Ramos (cell line): ENCODE measurements around the gene PDHX.

Experiments
- in situ Hi-C: fragments of 300-500 bp; cut with MboI; formaldehyde crosslinking; loops from one replicate; pipeline ENCODE4 v1.14.3; 2022; ENCODE audit warnings: low sequenced_read_pairs; ENCODE audit not compliant: unreplicated experiment

PDHX gene

DNA sequence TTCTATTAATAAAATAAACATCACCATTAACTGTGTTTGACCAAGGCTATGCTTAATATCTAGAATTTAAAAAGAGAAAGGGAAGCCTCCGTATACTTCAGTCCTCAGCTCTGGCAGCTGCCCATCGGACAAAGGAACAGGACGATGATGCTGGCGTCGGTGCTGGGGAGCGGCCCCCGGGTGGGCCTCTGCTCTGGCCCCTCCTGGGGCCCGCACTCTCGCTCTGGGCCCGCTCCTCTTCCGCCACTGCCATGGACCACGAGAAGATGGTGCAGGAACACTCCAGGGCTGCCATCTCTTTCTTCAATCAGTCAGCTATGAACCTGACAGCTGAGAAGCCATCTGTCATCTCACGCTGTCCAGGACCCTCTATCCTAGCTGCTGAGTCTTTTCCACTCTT lies 25.3 kb downstream of the PDHX start:
- in situ Hi-C loops: loop anchor here (25.0 kb wide), 1 partner anchor 96 kb away; no protein-coding TSS in a partner anchor

DNA sequence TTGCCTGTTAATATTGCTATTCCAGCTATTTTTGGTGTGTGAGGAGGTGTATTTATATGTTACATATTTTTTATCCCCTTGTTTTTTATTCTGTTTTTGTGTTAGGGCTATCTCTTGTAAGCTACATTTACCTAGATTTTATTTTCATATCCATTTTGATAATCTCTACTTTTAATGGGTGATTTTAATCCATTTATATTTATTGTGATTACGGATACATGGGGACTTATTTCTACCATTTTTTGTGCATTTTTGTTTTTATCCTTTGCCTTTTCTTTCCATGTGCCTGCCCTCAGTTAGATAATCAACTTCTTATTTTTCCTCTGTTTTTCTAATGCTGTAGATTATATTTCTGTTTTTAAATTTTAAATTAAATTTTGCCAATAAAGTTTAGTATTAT lies 28.3 kb downstream of the PDHX start:
- in situ Hi-C loops: loop anchor here (25.0 kb wide), 1 partner anchor 93 kb away; no protein-coding TSS in a partner anchor

DNA sequence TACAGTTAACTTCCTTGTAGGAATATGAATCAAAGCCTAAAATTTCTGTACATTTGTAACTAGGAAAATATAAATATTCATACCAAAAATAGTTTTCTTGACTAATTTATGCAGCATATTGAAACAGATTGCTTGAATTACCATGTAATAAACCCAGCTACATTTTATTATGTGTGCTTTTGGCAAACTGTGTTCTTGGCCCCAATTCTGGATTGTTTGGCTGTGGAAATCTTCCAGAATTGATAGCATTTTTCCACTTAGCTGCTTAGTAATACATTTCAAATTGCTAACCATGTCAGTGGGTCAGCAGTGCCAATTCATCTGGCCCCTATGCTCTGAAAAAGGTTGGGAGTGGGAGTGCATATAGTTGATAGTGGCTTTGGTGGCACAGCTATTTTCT lies 32.3 kb downstream of the PDHX start:
- in situ Hi-C loops: loop anchor here (25.0 kb wide), 1 partner anchor 89 kb away; no protein-coding TSS in a partner anchor

DNA sequence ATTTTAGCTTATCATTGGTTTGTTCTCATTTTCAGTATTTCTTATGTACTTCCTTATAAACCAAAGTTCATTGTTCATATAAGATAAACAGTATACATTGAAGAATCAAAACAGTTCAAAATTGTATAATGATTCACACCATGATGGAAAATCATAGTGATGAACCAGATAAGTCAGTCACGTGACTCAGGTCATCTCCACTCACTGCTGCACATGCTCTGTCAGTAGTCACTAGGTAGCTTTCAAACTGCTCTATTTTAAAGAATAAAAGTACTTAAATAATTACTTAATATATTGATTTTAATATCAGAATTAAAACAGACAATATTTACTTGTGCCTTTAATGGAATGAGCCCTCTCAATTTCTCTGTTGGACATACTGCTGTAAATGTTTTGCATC lies 37.5 kb downstream of the PDHX start:
- in situ Hi-C loops: no loop called here

DNA sequence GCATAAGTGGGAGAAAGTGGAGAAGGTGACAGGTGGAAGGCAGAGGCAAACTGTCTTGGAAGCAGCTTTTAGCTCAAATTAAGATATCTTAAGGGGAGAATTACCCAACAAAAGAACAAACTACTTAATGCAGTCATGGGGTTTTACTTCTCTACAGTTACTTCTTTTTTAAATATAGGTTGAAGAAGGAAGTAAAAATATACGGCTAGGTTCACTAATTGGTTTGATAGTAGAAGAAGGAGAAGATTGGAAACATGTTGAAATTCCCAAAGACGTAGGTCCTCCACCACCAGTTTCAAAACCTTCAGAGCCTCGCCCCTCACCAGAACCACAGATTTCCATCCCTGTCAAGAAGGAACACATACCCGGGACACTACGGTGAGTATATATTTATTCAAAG lies 40.8 kb downstream of the PDHX start:
- in situ Hi-C loops: no loop called here

DNA sequence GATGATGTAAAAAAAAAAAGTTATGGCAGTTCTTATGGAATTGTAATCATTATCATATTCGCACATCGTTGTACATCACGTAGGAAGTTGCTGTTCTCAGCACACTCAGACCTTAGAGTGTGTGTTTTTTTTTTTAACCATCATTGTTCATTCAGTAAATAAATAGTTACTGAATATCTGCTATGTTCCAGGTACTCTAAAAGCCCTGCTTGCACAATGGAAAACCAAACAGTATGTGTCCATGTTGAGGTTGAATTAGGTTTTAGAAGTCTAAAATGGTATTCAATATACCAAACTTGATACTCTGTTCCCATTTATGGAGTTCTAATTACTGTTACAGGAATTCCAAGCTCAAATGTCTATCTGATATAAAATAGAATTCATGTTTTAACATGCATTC lies 41.2 kb downstream of the PDHX start:
- in situ Hi-C loops: no loop called here

DNA sequence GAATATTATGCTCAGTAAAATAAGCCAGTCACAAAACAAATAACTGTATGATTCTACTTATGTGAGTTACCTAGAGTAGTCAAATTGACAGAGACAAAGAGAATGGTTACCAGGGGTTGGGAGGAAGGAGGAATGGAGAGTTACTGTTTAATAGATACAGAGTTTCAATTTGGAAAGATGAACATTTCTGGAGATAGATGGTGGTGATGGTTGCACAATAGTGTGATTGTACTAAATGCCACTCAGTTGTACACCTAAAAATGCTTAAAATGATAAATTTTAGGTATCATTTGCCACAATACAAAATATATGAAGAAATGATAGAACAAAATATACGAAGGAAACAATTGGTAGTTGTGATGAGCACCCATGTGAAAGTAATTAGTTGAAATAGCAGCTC lies 43.4 kb downstream of the PDHX start:
- in situ Hi-C loops: no loop called here

DNA sequence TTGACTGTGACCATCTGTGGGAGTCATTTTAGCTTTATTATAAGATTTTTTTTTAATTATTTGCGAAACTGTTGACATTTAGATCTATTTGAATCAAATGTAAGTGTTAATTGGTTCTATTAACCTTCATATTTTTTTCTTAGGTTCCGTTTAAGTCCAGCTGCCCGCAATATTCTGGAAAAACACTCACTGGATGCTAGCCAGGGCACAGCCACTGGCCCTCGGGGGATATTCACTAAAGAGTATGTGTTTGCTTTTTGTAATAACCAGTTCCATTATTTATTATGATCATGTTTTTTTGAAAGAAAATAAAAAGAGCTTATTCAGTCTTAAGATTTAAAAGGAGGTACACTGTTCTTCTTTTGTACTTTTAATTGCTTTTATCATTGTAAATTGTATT lies 43.9 kb downstream of the PDHX start:
- in situ Hi-C loops: no loop called here

DNA sequence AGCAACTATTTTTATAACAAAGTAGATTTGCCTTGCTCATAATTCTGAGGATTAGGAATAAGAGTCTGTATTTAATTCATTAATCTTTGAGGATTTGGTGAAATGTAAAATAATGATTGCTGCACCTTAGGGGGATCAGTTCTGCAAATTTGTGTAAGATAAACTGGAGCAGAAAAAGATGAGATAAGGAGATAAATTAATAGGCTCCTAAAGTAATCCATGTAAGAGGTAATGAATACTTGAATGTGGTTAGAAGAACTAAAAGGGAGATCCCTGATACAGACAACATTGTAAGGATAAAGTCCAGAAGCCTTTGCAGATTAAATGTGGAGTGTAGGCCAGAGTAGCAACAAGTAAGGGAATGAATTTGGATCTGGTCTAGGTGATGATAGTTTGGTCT lies 45.6 kb downstream of the PDHX start:
- in situ Hi-C loops: no loop called here

DNA sequence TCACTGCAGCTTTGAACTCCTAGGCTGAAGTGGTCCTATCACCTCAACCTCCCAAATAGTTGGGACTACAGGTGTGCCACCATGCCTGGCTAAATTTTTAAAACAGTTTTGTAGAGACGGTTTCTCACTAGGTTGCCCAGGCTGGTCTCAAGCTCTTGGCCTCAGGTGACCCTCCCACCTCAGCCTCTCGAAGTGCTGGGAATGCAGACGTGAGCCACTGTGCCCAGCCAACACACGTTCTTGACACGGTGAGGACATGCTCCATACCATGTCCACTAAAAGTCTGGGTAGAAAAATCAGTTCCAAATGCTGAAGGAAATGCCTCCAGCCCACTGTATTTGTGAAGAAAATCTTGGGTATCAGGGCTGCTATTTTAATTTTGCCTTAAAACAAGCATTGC lies 46.9 kb downstream of the PDHX start:
- in situ Hi-C loops: no loop called here

DNA sequence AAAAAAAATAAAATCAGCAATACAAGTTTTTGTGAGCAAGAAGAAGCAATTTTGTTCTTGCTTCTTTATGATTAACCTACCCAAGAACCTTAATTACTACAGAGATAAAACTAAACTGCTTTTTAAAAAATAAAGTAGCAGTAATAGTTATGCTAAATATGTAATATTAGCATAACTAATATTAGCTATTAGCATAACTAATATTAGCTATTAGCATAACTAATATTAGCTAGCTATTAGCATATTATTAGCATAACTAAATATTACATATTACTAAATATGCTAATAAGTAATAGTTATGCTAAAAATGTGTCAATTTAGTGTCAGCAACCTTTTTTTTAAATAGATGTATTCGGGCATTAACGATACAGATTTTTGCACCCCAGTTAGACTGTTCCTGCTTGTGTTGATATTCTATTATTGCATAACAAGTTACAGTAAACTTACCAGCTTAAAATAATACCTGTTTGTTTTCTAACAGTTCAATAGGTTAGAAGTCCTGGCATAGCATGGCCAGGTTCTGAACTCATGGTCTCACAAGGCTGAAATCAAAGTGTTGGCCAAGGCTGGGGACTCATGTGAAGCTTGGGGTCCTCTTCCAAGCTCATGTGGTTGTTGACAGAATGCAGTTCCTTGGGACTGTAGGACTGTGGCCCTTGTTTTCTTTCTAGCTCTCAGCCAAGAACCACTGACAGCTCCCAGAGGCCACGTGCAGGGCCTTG lies 48.4 kb downstream of the PDHX start:
- in situ Hi-C loops: no loop called here

DNA sequence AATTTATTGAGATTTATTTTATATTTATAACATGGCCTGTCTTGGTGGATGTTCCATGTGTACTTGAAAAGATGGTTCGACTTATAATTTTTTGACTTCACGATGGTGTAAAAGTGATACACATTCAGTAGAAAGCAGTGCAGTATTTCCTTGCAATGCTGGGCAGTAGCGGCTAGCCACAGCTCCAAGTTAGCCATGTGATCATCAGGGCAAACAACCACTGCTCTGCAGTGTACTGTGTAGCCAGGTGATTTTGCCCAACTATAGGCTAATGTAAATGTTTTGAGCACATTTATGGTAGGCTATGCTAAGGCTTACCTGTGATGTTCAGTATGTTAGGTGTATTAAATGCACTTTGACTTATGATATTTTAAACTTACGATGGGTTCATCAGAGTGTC lies 52.4 kb downstream of the PDHX start:
- in situ Hi-C loops: no loop called here

DNA sequence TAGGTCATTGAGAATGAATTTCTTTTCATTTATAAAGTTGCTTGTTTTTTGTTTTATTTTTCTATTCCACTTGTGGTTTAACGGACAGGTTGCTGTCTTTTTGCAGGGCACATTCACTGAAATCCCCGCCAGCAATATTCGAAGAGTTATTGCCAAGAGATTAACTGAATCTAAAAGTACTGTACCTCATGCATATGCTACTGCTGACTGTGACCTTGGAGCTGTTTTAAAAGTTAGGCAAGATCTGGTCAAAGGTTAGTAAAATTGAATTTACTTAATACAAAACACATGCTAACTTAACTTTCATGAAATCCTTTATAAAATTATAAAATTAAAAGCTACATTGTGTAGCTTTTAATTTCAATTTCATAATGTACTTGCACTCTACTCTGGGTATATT lies 53.6 kb downstream of the PDHX start:
- in situ Hi-C loops: no loop called here

DNA sequence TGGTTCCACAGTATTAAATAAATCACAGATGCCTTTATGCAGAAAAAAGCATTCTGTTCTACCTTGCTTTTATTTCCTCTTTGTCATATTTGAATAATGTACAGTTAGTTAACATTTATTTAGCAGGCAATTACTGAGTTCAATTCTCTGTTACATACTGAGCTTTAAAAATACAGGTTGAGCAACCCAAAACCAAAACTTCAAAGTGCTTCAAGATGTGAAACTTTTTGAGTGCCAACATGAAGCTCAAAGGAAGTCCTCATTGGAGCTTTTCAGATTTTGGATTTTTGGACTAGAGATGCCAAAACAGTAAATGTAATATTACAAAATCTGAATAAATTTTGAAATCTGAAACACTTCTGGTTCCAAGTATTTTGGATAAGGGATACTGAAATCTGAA lies 54.1 kb downstream of the PDHX start:
- in situ Hi-C loops: no loop called here

DNA sequence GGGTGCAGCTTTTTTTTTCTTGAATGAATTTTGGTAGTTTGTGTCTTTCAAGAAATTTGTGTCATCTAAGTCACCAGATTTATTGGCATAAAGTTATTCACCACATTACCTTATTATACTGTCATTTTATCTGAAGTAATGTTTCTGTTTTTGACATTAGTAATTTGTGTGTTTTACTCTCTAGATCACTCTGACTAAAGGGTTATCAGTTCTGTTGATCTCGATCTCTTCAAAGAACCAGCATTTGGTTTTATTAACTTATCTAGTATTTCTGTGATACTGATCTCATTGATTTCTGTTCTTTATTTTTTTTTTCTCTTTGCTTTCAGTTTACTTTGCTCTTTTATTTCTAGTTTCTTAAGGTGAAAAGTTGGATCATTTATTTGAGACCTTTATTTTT lies 55.5 kb downstream of the PDHX start:
- in situ Hi-C loops: no loop called here

DNA sequence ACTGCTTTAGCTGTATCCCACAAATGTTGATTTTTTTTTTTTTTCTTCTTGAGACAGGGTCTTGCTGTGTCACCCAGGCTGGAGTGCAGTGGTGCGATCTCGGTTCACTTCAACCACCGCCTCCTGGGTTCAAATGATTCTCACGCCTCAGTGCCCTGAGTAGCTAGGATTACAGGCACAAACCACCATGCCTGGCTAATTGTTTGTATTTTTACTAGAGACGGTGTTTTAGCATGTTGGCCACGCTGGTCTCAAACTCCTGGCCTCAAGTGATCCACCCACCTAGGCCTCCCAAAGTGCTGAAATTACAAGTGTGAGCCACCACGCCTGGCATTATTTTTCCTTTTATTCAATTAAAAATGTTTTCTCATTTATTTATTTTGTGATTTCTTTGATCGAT lies 55.9 kb downstream of the PDHX start:
- in situ Hi-C loops: no loop called here

DNA sequence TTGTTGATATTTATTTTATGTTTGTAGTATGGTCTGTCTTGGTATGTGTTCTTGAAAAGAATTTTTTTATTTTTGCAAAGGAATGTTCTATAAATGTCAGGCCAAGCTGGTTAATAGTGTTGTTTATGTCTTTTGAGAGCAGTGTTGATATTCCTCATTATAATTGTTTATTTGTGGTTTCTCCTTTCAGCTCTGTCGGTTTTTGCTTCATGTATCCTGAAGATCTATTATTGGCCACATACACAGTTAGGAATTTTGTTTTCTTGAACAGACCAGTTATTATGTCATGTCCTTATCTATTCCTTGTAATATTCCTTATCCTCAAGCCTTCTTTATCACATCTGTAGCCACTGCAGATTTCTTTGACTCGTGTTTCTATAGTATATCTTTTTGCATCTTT lies 56.5 kb downstream of the PDHX start:
- in situ Hi-C loops: no loop called here

DNA sequence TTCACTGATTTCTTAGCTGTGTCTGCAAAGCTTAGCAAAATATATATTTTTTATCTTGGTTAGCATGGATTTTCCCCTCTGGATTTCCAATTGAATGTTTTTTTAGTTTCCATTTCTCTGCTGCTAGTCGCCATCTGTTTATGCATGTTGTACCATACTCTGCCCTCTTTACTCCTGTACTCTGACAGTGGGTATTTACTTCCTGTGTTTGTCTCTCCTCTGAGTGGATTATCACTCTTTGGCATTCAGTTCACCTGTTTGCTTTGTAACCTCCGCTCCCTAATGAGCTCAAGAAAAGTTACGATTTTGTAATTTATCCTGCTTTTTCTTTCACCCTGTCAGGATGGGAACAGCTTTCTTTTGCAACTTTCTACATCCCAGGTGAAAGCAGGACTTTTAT lies 59.1 kb downstream of the PDHX start:
- in situ Hi-C loops: no loop called here

DNA sequence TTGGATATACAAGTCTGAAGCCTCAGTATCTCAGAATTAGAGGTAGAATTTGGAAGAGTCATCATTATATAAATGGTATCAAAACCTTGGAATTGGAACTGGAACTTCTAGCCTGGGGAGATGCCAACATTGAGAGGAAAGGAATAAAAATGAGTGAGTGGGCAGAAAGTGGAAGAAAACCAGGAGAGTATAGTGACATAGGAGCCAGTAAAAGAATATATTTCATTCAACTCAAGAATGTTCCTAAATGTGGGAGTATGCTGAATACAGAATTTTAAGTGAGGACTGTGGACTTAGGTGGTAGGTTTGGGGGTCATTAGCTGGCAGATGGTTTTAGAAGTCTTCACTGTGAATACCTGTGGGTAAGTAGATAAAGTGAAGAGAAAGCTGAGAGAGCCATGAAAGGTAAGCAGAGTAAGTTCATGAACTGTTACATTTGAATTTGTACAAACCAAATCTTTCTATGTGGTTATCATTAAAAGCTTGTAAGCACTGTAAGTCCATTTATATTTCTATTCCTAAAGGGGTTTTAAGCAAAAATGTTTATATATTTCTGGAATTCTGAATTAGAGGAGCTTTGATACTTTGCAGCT lies 60.2 kb downstream of the PDHX start:
- in situ Hi-C loops: no loop called here

DNA sequence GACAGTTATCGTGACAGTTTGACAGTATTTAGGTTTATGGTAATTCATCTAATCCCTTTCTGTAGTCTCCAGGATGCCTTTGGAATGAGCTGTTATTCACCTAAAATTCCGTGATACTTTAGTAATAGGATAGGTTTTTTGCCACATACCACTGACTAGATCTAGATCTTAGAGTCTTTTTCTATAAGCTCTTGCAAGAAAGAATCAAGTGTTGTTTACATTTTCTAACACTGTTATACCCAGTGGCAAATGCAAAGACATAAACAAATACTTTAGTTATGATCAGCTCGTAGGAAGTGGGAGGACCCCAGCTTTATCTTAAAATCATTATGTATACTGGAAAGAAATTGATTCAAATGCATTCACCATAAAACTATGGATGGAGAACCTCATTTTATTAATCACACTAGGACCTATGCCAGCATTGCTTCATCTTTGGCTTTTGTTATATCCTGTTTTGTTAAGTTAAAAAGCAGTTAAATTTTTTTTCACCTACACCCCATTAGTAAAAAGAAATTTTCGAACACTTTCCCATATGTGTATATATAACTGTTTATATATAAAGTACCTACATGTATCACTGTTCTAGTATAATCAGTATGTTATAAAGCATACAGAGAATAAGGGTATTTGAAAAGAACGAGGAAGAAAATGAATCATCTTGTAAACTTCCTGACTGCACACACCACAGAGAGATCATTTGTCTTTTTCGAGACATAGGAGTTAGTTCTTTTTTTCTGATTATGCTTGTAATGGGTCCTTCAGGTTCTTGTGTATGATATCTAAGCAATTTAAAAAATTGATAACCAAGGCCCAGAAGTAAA lies 60.9 kb downstream of the PDHX start:
- in situ Hi-C loops: no loop called here
